Bone marrow (tissue), 2 donors: ENCODE results near the gene LRRC63.
"Not testable (repeated sequence)": the region's sequence is repeated elsewhere in the genome, so short reads cannot be mapped to it uniquely, and the experiment has no call there.

Experiments used
- DNase-seq, 2 donors: peaks; one replicate each; lab custom pipeline; 2025; lab: John Stamatoyannopoulos, UW

Gene LRRC63

GRCh38 chr13:46181377-46181839 is 30.3 kb upstream of the LRRC63 start:
- no peak for DNase-seq

- DNase-seq: peak in 1 of 2 donors; percentile 80
Observed at GRCh38 chr13:46181840-46182490, 29.8 kb upstream of the LRRC63 start, which contains the start of gene LCP1. Gene LCP1, minus strand, starts transcription at chr13:46182177. Its CDS starts 22,515 bp downstream, at chr13:46159662.

- no peak for DNase-seq
Observed at GRCh38 chr13:46182491-46182877, 29.2 kb upstream of the LRRC63 start.

- DNase-seq: no peak
Observed at GRCh38 chr13:46183018-46183946, 28.4 kb upstream of the LRRC63 start.

- peak in 1 of 2 donors; percentile 71 for DNase-seq
Observed at GRCh38 chr13:46184277-46184699, 27.4 kb upstream of the LRRC63 start.

GRCh38 chr13:46185634-46186033 is 26.1 kb upstream of the LRRC63 start:
- DNase-seq: no peak

- DNase-seq: no peak
Observed at GRCh38 chr13:46192412-46192811, 19.3 kb upstream of the LRRC63 start.

GRCh38 chr13:46195016-46195415 is 16.7 kb upstream of the LRRC63 start:
- no peak for DNase-seq

- DNase-seq: peak in 1 of 2 donors; percentile 47
Observed at GRCh38 chr13:46197299-46198048, 14.3 kb upstream of the LRRC63 start.

GRCh38 chr13:46198696-46199193 is 13.0 kb upstream of the LRRC63 start:
- no peak for DNase-seq

- no peak for DNase-seq
Observed at GRCh38 chr13:46202188-46202795, 9.4 kb upstream of the LRRC63 start.

- no peak for DNase-seq
Observed at GRCh38 chr13:46202966-46203365, 8.8 kb upstream of the LRRC63 start.

- no peak for DNase-seq
Observed at GRCh38 chr13:46206143-46206542, 5.6 kb upstream of the LRRC63 start.

GRCh38 chr13:46207828-46208227 is 3.9 kb upstream of the LRRC63 start:
- no peak for DNase-seq

GRCh38 chr13:46210362-46211083 is 1.2 kb upstream of the LRRC63 start:
- DNase-seq: no peak

GRCh38 chr13:46211116-46211482 is 629 bp upstream of the LRRC63 start:
- DNase-seq: peak in 1 of 2 donors; percentile 34

GRCh38 chr13:46213242-46213641 is 1.5 kb downstream of the LRRC63 start:
- no peak for DNase-seq

GRCh38 chr13:46214741-46215140 is 3.0 kb downstream of the LRRC63 start:
- DNase-seq: not testable (repeated sequence)

- not testable (repeated sequence) for DNase-seq
Observed at GRCh38 chr13:46220234-46220633, 8.5 kb downstream of the LRRC63 start.

- no peak for DNase-seq
Observed at GRCh38 chr13:46229251-46229650, 17.5 kb downstream of the LRRC63 start.

- no peak for DNase-seq
Observed at GRCh38 chr13:46232281-46232680, 20.6 kb downstream of the LRRC63 start.
